HepG2 (cell line): ENCODE measurements around the gene LINGO3. TPM values are rescaled to one million over a fixed set of nuclear protein-coding genes. Genes with fewer than 3 reads are reported as not detected.
A peak's percentile ranks its signal among the peaks of the same experiment; 100 is the strongest.

Experiments used
- ATAC-seq: fragments of 200-7000 bp; cut with Tn5 transposase; 3 replicates; pipeline ENCODE4 v1.9.1; 2020; ENCODE audit warnings: mild to moderate bottlenecking, moderate library complexity
- BruUV-seq: library from RNA; stranded (reverse); fragments of 400-500 nt; replicated peaks from 2 replicates; lab custom pipeline; 2021; lab: Mats Ljungman, UMichigan
- CTCF ChIA-PET: fragments of 300-600 bp; formaldehyde crosslinking; extraction: SDS; loops from one replicate; lab custom pipeline; 2021; ENCODE audit warnings: low total read pairs, inconsistent platforms, low intra/inter-chr PET ratio; lab: Yijun Ruan, JAX
- POLR2A ChIA-PET: fragments of 350-600 bp; sonication (Branson Sonifier 250); formaldehyde crosslinking; loops from one replicate; lab custom pipeline; 2020; ENCODE audit warnings: antibody characterized with exemption, inconsistent platforms; lab: Yijun Ruan, JAX
- DNase-seq: peaks from one replicate; pipeline ENCODE4 v3.0.0-alpha.2; 2015; ENCODE audit warnings: low spot score
- FAIRE-seq: peaks from 3 replicates; lab custom pipeline; 2011; peaks lifted over from hg19 to GRCh38; lab: Jason Lieb, UNC
- H2AFZ ChIP-seq: one replicate; pipeline ENCODE4 v1.6.1; 2011; ENCODE audit warnings: low read length, inconsistent platforms
- H3K27ac ChIP-seq: fragments of 300-600 bp; 3 replicates; pipeline ENCODE4 v1.8.0; 2011; ENCODE audit warnings: mixed run types, mild to moderate bottlenecking, mixed read lengths, low read length, inconsistent platforms; ENCODE audit not compliant: insufficient read depth; ENCODE audit errors: extremely low read length
- H3K27me3 ChIP-seq, 2 experiments: fragments of 200-600 bp in 1 of 2; 2 replicates in 1 of 2; 3 replicates in 1 of 2; pipeline versions ENCODE4 v1.6.0 to v1.8.0; 2011; ENCODE audit warnings: low read length in 2 of 2, mild to moderate bottlenecking in 2 of 2, moderate library complexity in 2 of 2, inconsistent platforms in 1 of 2; ENCODE audit not compliant: insufficient read depth in 2 of 2, control insufficient read depth in 1 of 2
- H3K36me3 ChIP-seq, 2 experiments: fragments of 200-600 bp in 1 of 2; replicated peaks in 1 of 2; 2 replicates in 1 of 2; 3 replicates in 1 of 2; pipeline versions ENCODE4 v1.5.1 to v1.8.0; 2011; ENCODE audit warnings: low read length in 2 of 2, inconsistent platforms in 1 of 2; ENCODE audit not compliant: insufficient read depth in 2 of 2, control insufficient read depth in 1 of 2
- H3K4me1 ChIP-seq: 2 replicates; pipeline ENCODE4 v1.5.1; 2012; ENCODE audit warnings: low read length, inconsistent platforms; ENCODE audit not compliant: insufficient read depth
- H3K4me2 ChIP-seq: 2 replicates; pipeline ENCODE4 v1.6.0; 2011; ENCODE audit warnings: low read depth, low read length, inconsistent platforms
- H3K4me3 ChIP-seq, 3 experiments: fragments of 200-600 bp in 1 of 3; sonication (generic), shearing (Covaris generic) in 1 of 3; replicated peaks in 1 of 3; 2 replicates each; pipeline ENCODE4 v1.5.1; 2011 to 2016; ENCODE audit warnings: low read length in 3 of 3, inconsistent platforms in 2 of 3, low read depth in 2 of 3, mild to moderate bottlenecking in 2 of 3, control low read depth in 1 of 3, mixed read lengths in 1 of 3; ENCODE audit not compliant: insufficient read depth in 1 of 3
- H3K79me2 ChIP-seq: one replicate; pipeline ENCODE4 v1.6.1; 2011; ENCODE audit warnings: low read length, inconsistent platforms; ENCODE audit not compliant: insufficient read depth
- H3K9ac ChIP-seq: 2 replicates; pipeline ENCODE4 v1.6.0; 2011; ENCODE audit warnings: mild to moderate bottlenecking, low read depth, low read length, inconsistent platforms; ENCODE audit not compliant: insufficient read depth
- H3K9me3 ChIP-seq: 2 replicates; pipeline ENCODE4 v1.5.1; 2012; ENCODE audit warnings: mild to moderate bottlenecking, low read length
- H4K20me1 ChIP-seq: 2 replicates; pipeline ENCODE4 v1.6.0; 2011; ENCODE audit warnings: inconsistent platforms, mild to moderate bottlenecking, low read length, moderate library complexity; ENCODE audit not compliant: insufficient read depth
- ATF7 ChIP-seq, 2 experiments: fragments of 450-650 bp in 1 of 2; sonication (generic) in 1 of 2; formaldehyde crosslinking in 1 of 2; IDR thresholded peaks; 2 replicates each; pipeline versions ENCODE4 v1.4.0 to v1.6.1; 2016 to 2020; ENCODE audit warnings: antibody characterized with exemption in 1 of 2, mild to moderate bottlenecking in 1 of 2, missing genetic modification reagents in 1 of 2
- ETV6 ChIP-seq: sonication (generic); formaldehyde crosslinking; conservative IDR thresholded peaks from 2 replicates; pipeline ENCODE4 v1.4.0; 2020; ENCODE audit warnings: missing genetic modification reagents
- PRDM10 ChIP-seq: sonication (generic); formaldehyde crosslinking; IDR thresholded peaks from 2 replicates; pipeline ENCODE4 v1.4.0; 2020; ENCODE audit warnings: low read depth, missing genetic modification reagents
- ZNF263 ChIP-seq: sonication (generic); formaldehyde crosslinking; IDR thresholded peaks from 2 replicates; pipeline ENCODE4 v1.4.0; 2020; ENCODE audit warnings: missing genetic modification reagents
- ZNF768 ChIP-seq: sonication (generic); formaldehyde crosslinking; IDR thresholded peaks from 2 replicates; pipeline ENCODE4 v1.4.0; 2020; ENCODE audit warnings: missing genetic modification reagents
- WGBS: methylation state at CpG from one replicate; pipeline ENCODE4 v1.1.6; 2017; ENCODE audit warnings: low lambda C conversion rate; 5-methylcytosine and 5-hydroxymethylcytosine counted together
- in situ Hi-C: cut with HindIII; loops from 2 replicates; pipeline ENCODE4 v1.10.0; 2017; ENCODE audit warnings: low pct_unique_long_range_greater_than_20kb; ENCODE audit not compliant: extremely low pct_ligation_motif_present
- intact Hi-C: fragments of 100-400 bp; cut with micrococcal nuclease; formaldehyde crosslinking; loops from one replicate; pipeline ENCODE4 v1.10.0; 2022; ENCODE audit not compliant: unreplicated experiment
- polyA plus RNA-seq, 8 experiments: library from polyadenylated mRNA; depleted of rRNA in 3 of 8; stranded (reverse) in 7 of 8; unstranded in 1 of 8; fragments of >200 nt; fragmentation: Illumina TruSeq in 4 of 8; extraction: Trizol in 4 of 8; gene quantifications; 2 replicates each; pipeline versions ENCODE4 v1.2.1 to v1.2.3, GENCODE V29; 2011 to 2016; ENCODE audit warnings: low read depth in 4 of 8, missing spikeins in 1 of 8, mixed read lengths in 1 of 8; ENCODE audit not compliant: insufficient read depth in 1 of 8
- total RNA-seq, 5 experiments: library from RNA; depleted of rRNA; stranded (reverse); fragments of >200 nt; fragmentation: Illumina TruSeq; extraction: Trizol; gene quantifications; 2 replicates each; pipeline ENCODE4 v1.2.3, GENCODE V29; 2016; ENCODE audit warnings: low read depth in 1 of 5
- TF ChIP-seq, protein P1 (sequence below), 2 experiments: fragments of 450-650 bp in 1 of 2; sonication (generic) in 1 of 2; formaldehyde crosslinking in 1 of 2; IDR thresholded peaks; 2 replicates each; pipeline versions ENCODE4 v1.6.1 to v1.8.0; 2016 to 2022; ENCODE audit warnings: antibody characterized with exemption in 1 of 2, mild to moderate bottlenecking in 1 of 2, missing genetic modification reagents in 1 of 2

LINGO3 gene
- total and polyA plus RNA-seq, 2 of the 13 experiments (the other 11 are each of a cell fraction or from before 2014, with no cell fraction given): not detected

- whole genome bisulfite sequencing: 43% methylated on average over 12 of the region's 17 CpGs
- Histone ChIP-seq H2AFZ (no peak overlapping the region), H3K79me2 (no peaks in the 10 kb centered on the region), H3K9me3 (peaks cover 3% of the 10 kb centered on the region; the same call in 1 of the 2 replicates), H3K27ac (no peak overlapping the region), H3K27me3 (peaks cover 10 to 51% of the 10 kb centered on the region in 2 experiments), H4K20me1 (no peaks in the 10 kb centered on the region), H3K4me1 (peaks cover 23% of the 10 kb centered on the region), H3K9ac (no peak overlapping the region), H3K4me3 (no peak overlapping the region; a peak in 1 of 6 replicates), H3K4me2 (no peak overlapping the region; the same call in 1 of the 2 replicates), H3K36me3 (no peaks in the 10 kb centered on the region)
- in situ Hi-C loops (loop anchor here (10.0 kb wide), 2 partner anchors 75 to 155 kb away; partner anchors contain the start of genes AP3D1, PLEKHJ1 and SF3A2), intact Hi-C loops (loop anchor here (10.0 kb wide), 2 partner anchors 75 to 305 kb away; partner anchors contain the start of genes PLEKHJ1 and SF3A2)
- DNase-seq (no peak), ATAC-seq (peak; percentile 23; the same call in 2 of the 3 replicates), FAIRE-seq (no peak)
- BruUV-seq: no TSS peak
- TF ChIP-seq ZNF263 (CRISPR knock-in tag) (0 out of 2 replicates have a peak, but pooled peaks have one; percentile 39), ATF7 (IDR thresholded peaks at IDR 0.05) (no peak), ATF7 (CRISPR knock-in tag; IDR thresholded peaks at IDR 0.05) (0 out of 2 replicates have a peak, but pooled peaks have one; percentile 8), ETV6 (CRISPR knock-in tag) (no peak), PRDM10 (CRISPR knock-in tag) (peak; percentile 32; the same call in 1 of the 2 replicates), ZNF768 (CRISPR knock-in tag) (peak; percentile 48; the same call in 1 of the 2 replicates)
- TF ChIP-seq, protein P1, sequence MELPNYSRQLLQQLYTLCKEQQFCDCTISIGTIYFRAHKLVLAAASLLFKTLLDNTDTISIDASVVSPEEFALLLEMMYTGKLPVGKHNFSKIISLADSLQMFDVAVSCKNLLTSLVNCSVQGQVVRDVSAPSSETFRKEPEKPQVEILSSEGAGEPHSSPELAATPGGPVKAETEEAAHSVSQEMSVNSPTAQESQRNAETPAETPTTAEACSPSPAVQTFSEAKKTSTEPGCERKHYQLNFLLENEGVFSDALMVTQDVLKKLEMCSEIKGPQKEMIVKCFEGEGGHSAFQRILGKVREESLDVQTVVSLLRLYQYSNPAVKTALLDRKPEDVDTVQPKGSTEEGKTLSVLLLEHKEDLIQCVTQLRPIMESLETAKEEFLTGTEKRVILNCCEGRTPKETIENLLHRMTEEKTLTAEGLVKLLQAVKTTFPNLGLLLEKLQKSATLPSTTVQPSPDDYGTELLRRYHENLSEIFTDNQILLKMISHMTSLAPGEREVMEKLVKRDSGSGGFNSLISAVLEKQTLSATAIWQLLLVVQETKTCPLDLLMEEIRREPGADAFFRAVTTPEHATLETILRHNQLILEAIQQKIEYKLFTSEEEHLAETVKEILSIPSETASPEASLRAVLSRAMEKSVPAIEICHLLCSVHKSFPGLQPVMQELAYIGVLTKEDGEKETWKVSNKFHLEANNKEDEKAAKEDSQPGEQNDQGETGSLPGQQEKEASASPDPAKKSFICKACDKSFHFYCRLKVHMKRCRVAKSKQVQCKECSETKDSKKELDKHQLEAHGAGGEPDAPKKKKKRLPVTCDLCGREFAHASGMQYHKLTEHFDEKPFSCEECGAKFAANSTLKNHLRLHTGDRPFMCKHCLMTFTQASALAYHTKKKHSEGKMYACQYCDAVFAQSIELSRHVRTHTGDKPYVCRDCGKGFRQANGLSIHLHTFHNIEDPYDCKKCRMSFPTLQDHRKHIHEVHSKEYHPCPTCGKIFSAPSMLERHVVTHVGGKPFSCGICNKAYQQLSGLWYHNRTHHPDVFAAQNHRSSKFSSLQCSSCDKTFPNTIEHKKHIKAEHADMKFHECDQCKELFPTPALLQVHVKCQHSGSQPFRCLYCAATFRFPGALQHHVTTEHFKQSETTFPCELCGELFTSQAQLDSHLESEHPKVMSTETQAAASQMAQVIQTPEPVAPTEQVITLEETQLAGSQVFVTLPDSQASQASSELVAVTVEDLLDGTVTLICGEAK (IDR thresholded peaks at IDR 0.05): no peak
- TF ChIP-seq, protein P1 (CRISPR knock-in tag; IDR thresholded peaks at IDR 0.05): no peak
- CTCF ChIA-PET: no interaction called here
- POLR2A ChIA-PET: no interaction called here
These were observed 1.9 kb upstream of the LINGO3 start for GRCh38 chr19:2309734-2310362.
